WTC11 (cell line): ENCODE data around the gene FOCAD. TPM values are rescaled to one million over a fixed set of nuclear protein-coding genes. Genes with fewer than 3 reads are reported as not detected.

Experiments
- ATAC-seq: fragments of 200-7000 bp; cut with Tn5 transposase; 2 replicates; pipeline ENCODE4 v1.10.0; 2021; ENCODE audit warnings: mild to moderate bottlenecking, moderate library complexity
- CTCF ChIA-PET: fragments of 300-600 bp; sonication (Branson Sonifier 250); formaldehyde crosslinking; loops from one replicate; lab custom pipeline; 2021; ENCODE audit warnings: antibody characterized with exemption; lab: Charles Lee
- POLR2A ChIA-PET: fragments of 350-600 bp; sonication (Branson Sonifier 250); formaldehyde crosslinking; loops from one replicate; lab custom pipeline; 2021; ENCODE audit warnings: antibody characterized with exemption; lab: Charles Lee
- DNase-seq: peaks from one replicate; pipeline ENCODE4 v3.0.0; 2021; ENCODE audit warnings: low spot score
- H3K27ac Mint-ChIP-seq: 2 replicates; pipeline ENCODE4 v1.8.0; 2021; ENCODE audit warnings: mixed read lengths
- H3K27me3 Mint-ChIP-seq: 2 replicates; pipeline ENCODE4 v1.8.0; 2021; ENCODE audit warnings: low read depth, mild to moderate bottlenecking, moderate library complexity, mixed read lengths
- H3K36me3 Mint-ChIP-seq: 2 replicates; pipeline ENCODE4 v1.8.0; 2021; ENCODE audit warnings: mixed read lengths
- H3K4me1 Mint-ChIP-seq: 2 replicates; pipeline ENCODE4 v1.8.0; 2022; ENCODE audit warnings: mixed read lengths
- H3K4me3 Mint-ChIP-seq: 2 replicates; pipeline ENCODE4 v1.8.0; 2021; ENCODE audit warnings: mild to moderate bottlenecking, moderate library complexity, mixed read lengths
- H3K9me3 Mint-ChIP-seq: 2 replicates; pipeline ENCODE4 v1.8.0; 2021; ENCODE audit warnings: mixed read lengths
- CBFB ChIP-seq: sonication (generic); formaldehyde crosslinking; IDR thresholded peaks from 2 replicates; pipeline ENCODE4 v1.8.1; 2022; ENCODE audit warnings: mild to moderate bottlenecking, low read depth, missing genetic modification reagents
- CDX4 ChIP-seq: fragments of 250-450 bp; sonication (Bioruptor Pico); IDR thresholded peaks from 2 replicates; pipeline ENCODE4 v1.9.0; 2021; ENCODE audit warnings: moderate library complexity, mild to moderate bottlenecking, inconsistent platforms, borderline replicate concordance
- CREB1 ChIP-seq: sonication (generic); formaldehyde crosslinking; IDR thresholded peaks from 2 replicates; pipeline ENCODE4 v1.8.0; 2023; ENCODE audit warnings: mild to moderate bottlenecking, missing genetic modification reagents
- FOXP1 ChIP-seq: sonication (generic); formaldehyde crosslinking; IDR thresholded peaks from 2 replicates; pipeline ENCODE4 v1.8.0; 2022; ENCODE audit warnings: missing genetic modification reagents, mild to moderate bottlenecking, moderate library complexity, borderline replicate concordance
- GTF2I ChIP-seq: fragments of 250-450 bp; sonication (Bioruptor Pico); conservative IDR thresholded peaks from 2 replicates; pipeline ENCODE4 v1.4.0; 2021; ENCODE audit warnings: mild to moderate bottlenecking
- MXD4 ChIP-seq: fragments of 250-450 bp; sonication (Bioruptor Pico); IDR thresholded peaks from 2 replicates; pipeline ENCODE4 v1.8.0; 2021; ENCODE audit warnings: mild to moderate bottlenecking, moderate library complexity, borderline replicate concordance
- PREB ChIP-seq: sonication (generic); formaldehyde crosslinking; IDR thresholded peaks from 2 replicates; pipeline ENCODE4 v1.8.1; 2022; ENCODE audit warnings: mild to moderate bottlenecking, missing genetic modification reagents, moderate library complexity, borderline replicate concordance
- STAT6 ChIP-seq: sonication (generic); formaldehyde crosslinking; conservative IDR thresholded peaks from 2 replicates; pipeline ENCODE4 v1.8.1; 2023; ENCODE audit warnings: mild to moderate bottlenecking, low read depth, missing genetic modification reagents, moderate library complexity
- ZBTB21 ChIP-seq: sonication (generic); formaldehyde crosslinking; IDR thresholded peaks from 2 replicates; pipeline ENCODE4 v1.8.1; 2023; ENCODE audit warnings: mild to moderate bottlenecking, missing genetic modification reagents, borderline replicate concordance
- ZNF512 ChIP-seq: sonication (generic); formaldehyde crosslinking; IDR thresholded peaks from 2 replicates; pipeline ENCODE4 v1.8.1; 2022; ENCODE audit warnings: missing genetic modification reagents, borderline replicate concordance
- total RNA-seq: library from RNA; stranded (reverse); gene quantifications from 3 replicates; pipeline ENCODE4 v1.2.3, GENCODE V29; 2021
- TF ChIP-seq, protein P1 (sequence below): sonication (generic); formaldehyde crosslinking; IDR thresholded peaks from 2 replicates; pipeline ENCODE4 v1.8.0; 2022; ENCODE audit warnings: missing genetic modification reagents
- TF ChIP-seq, protein P2 (sequence below): sonication (generic); formaldehyde crosslinking; IDR thresholded peaks from 2 replicates; pipeline ENCODE4 v1.8.0; 2023; ENCODE audit warnings: missing genetic modification reagents
- TF ChIP-seq, protein P3 (sequence below): sonication (generic); formaldehyde crosslinking; IDR thresholded peaks from 2 replicates; pipeline ENCODE4 v1.8.1; 2023; ENCODE audit warnings: mild to moderate bottlenecking, missing genetic modification reagents
- TF ChIP-seq, protein P4 (sequence below): sonication (generic); formaldehyde crosslinking; IDR thresholded peaks from 2 replicates; pipeline ENCODE4 v1.8.1; 2023; ENCODE audit warnings: mild to moderate bottlenecking, missing genetic modification reagents, moderate library complexity

Gene FOCAD
- total RNA-seq, 1 experiment from 2014 or later, result 34.3 TPM

- ChIA-PET CTCF (interaction anchor here (1.1 kb wide), 1 partner anchor 215 kb away, joined by 3 read pairs; the partner anchor contains the start of gene MLLT3), POLR2A (no interaction called here)
- Mint-ChIP-seq H3K27ac (no peak overlapping the region), H3K4me3 (no peak overlapping the region), H3K27me3 (no peaks in the 10 kb centered on the region), H3K36me3 (no peaks in the 10 kb centered on the region), H3K4me1 (peaks cover 12% of the 10 kb centered on the region), H3K9me3 (peaks cover 6% of the 10 kb centered on the region)
- DNase-seq (no peak), ATAC-seq (no peak)
- TF ChIP-seq CDX4 (CRISPR knock-in tag) (no peak), MXD4 (CRISPR knock-in tag) (no peak), FOXP1 (CRISPR knock-in tag) (no peak), STAT6 (no peak), ZBTB21 (CRISPR knock-in tag) (no peak), CBFB (no peak), PREB (CRISPR knock-in tag) (no peak), ZNF512 (CRISPR knock-in tag) (no peak), CREB1 (CRISPR knock-in tag) (no peak), GTF2I (CRISPR knock-in tag) (no peak)
- TF ChIP-seq, protein P1, sequence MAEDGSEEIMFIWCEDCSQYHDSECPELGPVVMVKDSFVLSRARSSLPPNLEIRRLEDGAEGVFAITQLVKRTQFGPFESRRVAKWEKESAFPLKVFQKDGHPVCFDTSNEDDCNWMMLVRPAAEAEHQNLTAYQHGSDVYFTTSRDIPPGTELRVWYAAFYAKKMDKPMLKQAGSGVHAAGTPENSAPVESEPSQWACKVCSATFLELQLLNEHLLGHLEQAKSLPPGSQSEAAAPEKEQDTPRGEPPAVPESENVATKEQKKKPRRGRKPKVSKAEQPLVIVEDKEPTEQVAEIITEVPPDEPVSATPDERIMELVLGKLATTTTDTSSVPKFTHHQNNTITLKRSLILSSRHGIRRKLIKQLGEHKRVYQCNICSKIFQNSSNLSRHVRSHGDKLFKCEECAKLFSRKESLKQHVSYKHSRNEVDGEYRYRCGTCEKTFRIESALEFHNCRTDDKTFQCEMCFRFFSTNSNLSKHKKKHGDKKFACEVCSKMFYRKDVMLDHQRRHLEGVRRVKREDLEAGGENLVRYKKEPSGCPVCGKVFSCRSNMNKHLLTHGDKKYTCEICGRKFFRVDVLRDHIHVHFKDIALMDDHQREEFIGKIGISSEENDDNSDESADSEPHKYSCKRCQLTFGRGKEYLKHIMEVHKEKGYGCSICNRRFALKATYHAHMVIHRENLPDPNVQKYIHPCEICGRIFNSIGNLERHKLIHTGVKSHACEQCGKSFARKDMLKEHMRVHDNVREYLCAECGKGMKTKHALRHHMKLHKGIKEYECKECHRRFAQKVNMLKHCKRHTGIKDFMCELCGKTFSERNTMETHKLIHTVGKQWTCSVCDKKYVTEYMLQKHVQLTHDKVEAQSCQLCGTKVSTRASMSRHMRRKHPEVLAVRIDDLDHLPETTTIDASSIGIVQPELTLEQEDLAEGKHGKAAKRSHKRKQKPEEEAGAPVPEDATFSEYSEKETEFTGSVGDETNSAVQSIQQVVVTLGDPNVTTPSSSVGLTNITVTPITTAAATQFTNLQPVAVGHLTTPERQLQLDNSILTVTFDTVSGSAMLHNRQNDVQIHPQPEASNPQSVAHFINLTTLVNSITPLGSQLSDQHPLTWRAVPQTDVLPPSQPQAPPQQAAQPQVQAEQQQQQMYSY (CRISPR knock-in tag), result no peak
- TF ChIP-seq, protein P2, sequence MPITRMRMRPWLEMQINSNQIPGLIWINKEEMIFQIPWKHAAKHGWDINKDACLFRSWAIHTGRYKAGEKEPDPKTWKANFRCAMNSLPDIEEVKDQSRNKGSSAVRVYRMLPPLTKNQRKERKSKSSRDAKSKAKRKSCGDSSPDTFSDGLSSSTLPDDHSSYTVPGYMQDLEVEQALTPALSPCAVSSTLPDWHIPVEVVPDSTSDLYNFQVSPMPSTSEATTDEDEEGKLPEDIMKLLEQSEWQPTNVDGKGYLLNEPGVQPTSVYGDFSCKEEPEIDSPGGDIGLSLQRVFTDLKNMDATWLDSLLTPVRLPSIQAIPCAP (CRISPR knock-in tag), result no peak
- TF ChIP-seq, protein P3, sequence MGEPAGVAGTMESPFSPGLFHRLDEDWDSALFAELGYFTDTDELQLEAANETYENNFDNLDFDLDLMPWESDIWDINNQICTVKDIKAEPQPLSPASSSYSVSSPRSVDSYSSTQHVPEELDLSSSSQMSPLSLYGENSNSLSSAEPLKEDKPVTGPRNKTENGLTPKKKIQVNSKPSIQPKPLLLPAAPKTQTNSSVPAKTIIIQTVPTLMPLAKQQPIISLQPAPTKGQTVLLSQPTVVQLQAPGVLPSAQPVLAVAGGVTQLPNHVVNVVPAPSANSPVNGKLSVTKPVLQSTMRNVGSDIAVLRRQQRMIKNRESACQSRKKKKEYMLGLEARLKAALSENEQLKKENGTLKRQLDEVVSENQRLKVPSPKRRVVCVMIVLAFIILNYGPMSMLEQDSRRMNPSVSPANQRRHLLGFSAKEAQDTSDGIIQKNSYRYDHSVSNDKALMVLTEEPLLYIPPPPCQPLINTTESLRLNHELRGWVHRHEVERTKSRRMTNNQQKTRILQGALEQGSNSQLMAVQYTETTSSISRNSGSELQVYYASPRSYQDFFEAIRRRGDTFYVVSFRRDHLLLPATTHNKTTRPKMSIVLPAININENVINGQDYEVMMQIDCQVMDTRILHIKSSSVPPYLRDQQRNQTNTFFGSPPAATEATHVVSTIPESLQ (CRISPR knock-in tag), result no peak
- TF ChIP-seq, protein P4, sequence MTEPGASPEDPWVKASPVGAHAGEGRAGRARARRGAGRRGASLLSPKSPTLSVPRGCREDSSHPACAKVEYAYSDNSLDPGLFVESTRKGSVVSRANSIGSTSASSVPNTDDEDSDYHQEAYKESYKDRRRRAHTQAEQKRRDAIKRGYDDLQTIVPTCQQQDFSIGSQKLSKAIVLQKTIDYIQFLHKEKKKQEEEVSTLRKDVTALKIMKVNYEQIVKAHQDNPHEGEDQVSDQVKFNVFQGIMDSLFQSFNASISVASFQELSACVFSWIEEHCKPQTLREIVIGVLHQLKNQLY (CRISPR knock-in tag), result no peak
Observed at GRCh38 chr9:20837166-20837565, 153.1 kb downstream of the FOCAD start.
